ENCODE results near the gene PHLDB2. TPM values are rescaled to one million over a fixed set of nuclear protein-coding genes. Genes with fewer than 3 reads are reported as not detected.

PHLDB2 gene
- total RNA-seq, 1 donor from 2014 or later: 37.2 TPM

DNA sequence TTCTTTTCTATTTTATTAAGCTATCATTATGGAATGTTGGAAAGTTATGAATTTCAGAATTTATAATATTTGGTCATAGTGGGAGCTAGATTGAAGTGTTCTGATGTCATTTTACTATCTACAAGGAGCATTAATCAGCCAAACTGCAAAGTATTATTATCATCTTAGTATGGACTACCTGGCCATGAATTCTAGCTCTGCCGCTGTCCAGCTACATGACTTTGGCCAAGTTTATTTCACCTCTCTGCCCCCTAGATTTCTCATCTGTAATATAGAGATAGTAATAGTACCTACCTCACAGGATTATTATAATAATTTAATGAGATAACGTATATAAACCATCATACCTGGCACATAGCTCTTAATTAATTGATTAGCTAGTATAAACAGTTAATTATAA is 92.0 kb downstream of the PHLDB2 start:
- H3K4me1 Mint-ChIP-seq: peaks cover 8% of the 10 kb centered on the region
- TF ChIP-seq, protein P1, sequence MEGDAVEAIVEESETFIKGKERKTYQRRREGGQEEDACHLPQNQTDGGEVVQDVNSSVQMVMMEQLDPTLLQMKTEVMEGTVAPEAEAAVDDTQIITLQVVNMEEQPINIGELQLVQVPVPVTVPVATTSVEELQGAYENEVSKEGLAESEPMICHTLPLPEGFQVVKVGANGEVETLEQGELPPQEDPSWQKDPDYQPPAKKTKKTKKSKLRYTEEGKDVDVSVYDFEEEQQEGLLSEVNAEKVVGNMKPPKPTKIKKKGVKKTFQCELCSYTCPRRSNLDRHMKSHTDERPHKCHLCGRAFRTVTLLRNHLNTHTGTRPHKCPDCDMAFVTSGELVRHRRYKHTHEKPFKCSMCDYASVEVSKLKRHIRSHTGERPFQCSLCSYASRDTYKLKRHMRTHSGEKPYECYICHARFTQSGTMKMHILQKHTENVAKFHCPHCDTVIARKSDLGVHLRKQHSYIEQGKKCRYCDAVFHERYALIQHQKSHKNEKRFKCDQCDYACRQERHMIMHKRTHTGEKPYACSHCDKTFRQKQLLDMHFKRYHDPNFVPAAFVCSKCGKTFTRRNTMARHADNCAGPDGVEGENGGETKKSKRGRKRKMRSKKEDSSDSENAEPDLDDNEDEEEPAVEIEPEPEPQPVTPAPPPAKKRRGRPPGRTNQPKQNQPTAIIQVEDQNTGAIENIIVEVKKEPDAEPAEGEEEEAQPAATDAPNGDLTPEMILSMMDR (IDR thresholded peaks at IDR 0.05; ENCODE audit: unreplicated experiment): no peak
- H3K27me3 Mint-ChIP-seq (ENCODE audit: low read depth): no peaks in the 10 kb centered on the region
- no peaks in the 10 kb centered on the region for H3K9me3 Mint-ChIP-seq
- no peak for DNase-seq (ENCODE audit: low spot score in 2 of 2, unreplicated experiment in 2 of 2)
- peaks cover 1% of the 10 kb centered on the region for H3K36me3 Mint-ChIP-seq
- H3K27ac Mint-ChIP-seq: no peak overlapping the region
- H3K4me3 Mint-ChIP-seq: no peak overlapping the region

DNA sequence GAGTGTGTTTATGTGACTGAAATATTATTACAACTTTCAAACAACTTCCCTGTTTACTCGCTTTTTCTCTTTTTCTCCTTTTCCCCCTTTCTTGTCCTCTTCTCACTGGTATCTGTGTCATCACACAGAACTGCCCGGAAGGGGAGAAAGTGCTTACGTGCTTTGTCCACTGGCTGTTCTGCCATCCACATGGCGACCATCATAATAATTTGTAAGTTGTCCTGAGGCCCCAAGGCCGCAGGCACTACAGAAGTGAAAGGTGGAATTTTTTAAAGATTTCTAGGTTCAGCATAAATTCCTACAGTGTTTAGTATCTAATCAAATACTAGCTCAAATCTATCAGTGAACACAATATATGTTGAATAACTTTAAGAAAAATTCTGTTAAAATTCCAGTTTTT is 93.0 kb downstream of the PHLDB2 start:
- no peak for DNase-seq (ENCODE audit: low spot score in 2 of 2, unreplicated experiment in 2 of 2)
- Mint-ChIP-seq H3K4me1 (peaks cover 5% of the 10 kb centered on the region), H3K27ac (no peak overlapping the region), H3K36me3 (peaks cover 1% of the 10 kb centered on the region), H3K9me3 (no peaks in the 10 kb centered on the region), H3K27me3 (ENCODE audit: low read depth) (no peaks in the 10 kb centered on the region), H3K4me3 (no peak overlapping the region)
- TF ChIP-seq, protein P1 (IDR thresholded peaks at IDR 0.05; ENCODE audit: unreplicated experiment): no peak

DNA sequence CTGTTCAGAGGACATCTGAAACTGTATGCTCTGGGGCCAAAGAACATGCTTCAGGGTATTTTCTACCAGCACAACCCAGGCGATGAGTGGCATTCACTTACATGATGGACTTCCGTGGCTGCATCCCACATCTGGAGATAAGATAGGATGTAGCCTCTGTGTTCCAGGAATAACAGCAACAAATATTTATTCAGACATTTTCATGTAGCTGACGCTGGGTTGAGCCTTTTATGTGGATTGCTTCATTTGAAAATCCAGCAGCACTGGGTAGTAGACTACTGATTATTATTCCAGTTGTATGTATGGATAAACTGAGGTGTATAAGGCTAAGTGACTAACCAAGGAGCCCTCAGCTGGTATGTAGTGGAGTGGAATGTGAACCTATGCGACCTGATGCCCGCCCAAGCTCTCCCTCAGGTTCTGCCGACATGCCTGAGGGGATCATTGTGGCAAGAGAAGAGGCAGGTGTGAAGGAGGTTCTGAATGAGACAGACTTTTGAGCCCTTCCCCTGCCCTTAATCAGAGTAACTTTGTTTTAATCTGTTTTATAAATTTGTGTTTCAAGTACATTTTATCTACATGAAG is 93.9 kb downstream of the PHLDB2 start:
- H3K36me3 Mint-ChIP-seq: peaks cover 1% of the 10 kb centered on the region
- TF ChIP-seq, protein P1 (IDR thresholded peaks at IDR 0.05; ENCODE audit: unreplicated experiment): no peak

DNA sequence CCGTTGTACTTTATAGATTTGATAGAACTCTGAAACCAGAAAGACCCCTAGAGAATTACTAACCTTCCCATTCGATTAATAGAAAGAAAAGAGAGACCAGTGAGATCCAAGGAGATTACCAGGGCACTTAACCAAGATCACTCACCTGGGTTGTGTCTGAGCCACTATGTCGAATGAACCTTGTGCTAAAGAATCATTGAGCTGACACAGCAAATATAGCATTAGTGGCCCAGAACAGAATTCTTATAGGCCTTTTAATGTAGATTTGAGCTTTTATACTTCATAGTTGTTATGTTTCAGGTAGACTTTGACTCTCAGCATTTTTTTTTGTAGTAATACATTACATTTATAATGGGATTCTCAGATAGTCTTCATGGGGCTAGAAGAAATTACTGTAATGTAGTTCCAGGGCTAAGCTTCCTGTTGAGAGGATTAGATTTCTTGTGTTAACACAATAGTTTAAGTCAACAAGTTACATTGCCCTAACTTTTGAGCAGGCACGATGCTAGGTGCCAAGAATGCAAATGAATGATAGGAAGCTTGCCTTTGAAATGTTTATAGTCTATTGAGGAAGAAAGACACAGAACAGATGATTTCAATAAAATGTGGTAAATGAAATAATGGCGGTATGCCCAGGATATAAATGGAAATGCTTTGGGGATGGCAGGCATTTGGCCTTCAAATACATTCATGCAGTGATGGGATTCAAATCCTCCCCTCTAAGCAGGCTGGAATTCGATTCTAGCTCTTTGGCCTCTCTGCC is 95.3 kb downstream of the PHLDB2 start:
- H3K27me3 Mint-ChIP-seq (ENCODE audit: low read depth): no peaks in the 10 kb centered on the region

More for the DNA sequence above, 93.9 kb downstream of the PHLDB2 start:
- Mint-ChIP-seq H3K27me3 (ENCODE audit: low read depth) (no peaks in the 10 kb centered on the region), H3K4me1 (peaks cover 5% of the 10 kb centered on the region), H3K4me3 (no peak overlapping the region), H3K9me3 (no peaks in the 10 kb centered on the region), H3K27ac (no peak overlapping the region)
- DNase-seq (ENCODE audit: low spot score in 2 of 2, unreplicated experiment in 2 of 2): no peak

DNA sequence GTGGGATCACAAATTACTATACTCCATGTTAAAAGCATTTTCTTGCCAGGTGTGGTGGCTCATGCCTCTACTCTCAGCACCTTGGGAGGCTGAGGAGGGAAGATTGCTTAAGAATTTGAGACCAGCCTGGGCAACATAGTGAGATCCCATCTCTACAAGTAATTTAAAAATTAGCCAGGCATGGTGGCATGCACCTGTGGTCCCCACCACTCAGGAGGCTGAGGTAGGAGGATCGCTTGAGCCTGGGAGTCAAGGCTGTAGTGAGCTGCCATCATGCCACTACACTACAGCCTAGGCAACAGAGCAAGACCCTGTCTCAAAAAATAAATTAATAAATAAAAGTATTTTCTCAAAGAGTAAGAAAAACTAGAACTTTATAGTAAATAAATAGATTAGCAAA is 96.8 kb downstream of the PHLDB2 start:
- H3K27me3 Mint-ChIP-seq (ENCODE audit: low read depth): no peaks in the 10 kb centered on the region
- no peak overlapping the region for H3K4me3 Mint-ChIP-seq
- H3K27ac Mint-ChIP-seq: no peak overlapping the region
- no peak for DNase-seq (ENCODE audit: low spot score in 2 of 2, unreplicated experiment in 2 of 2)
- TF ChIP-seq, protein P1 (IDR thresholded peaks at IDR 0.05; ENCODE audit: unreplicated experiment): no peak
- no peaks in the 10 kb centered on the region for H3K9me3 Mint-ChIP-seq
- no peaks in the 10 kb centered on the region for H3K4me1 Mint-ChIP-seq
- H3K36me3 Mint-ChIP-seq: no peaks in the 10 kb centered on the region

More for the DNA sequence above, 95.3 kb downstream of the PHLDB2 start:
- Mint-ChIP-seq H3K36me3 (peaks cover 1% of the 10 kb centered on the region), H3K4me3 (no peak overlapping the region), H3K4me1 (peaks cover 5% of the 10 kb centered on the region), H3K27ac (no peak overlapping the region), H3K9me3 (no peaks in the 10 kb centered on the region)
- TF ChIP-seq, protein P1 (IDR thresholded peaks at IDR 0.05; ENCODE audit: unreplicated experiment): no peak
- DNase-seq (ENCODE audit: low spot score in 2 of 2, unreplicated experiment in 2 of 2): no peak
